Mucosa of gallbladder (tissue), 1 donor: ENCODE data around the gene ATG101. TPM values are rescaled to one million over a fixed set of nuclear protein-coding genes. Genes with fewer than 3 reads are reported as not detected.
A peak's percentile ranks its signal among the peaks of the same experiment; 100 is the strongest.

Source experiments
- DNase-seq: peaks from one replicate; pipeline ENCODE4 v3.0.0-alpha.2; 2020; ENCODE audit warnings: low spot score
- total RNA-seq: library from RNA; stranded (reverse); gene quantifications from one replicate; pipeline ENCODE4 v1.2.1, GENCODE V29; 2021
- donor health status: DM: no; HTN: no; CAD: no.

ATG101 gene
- total RNA-seq, 1 donor from 2014 or later = 38.6 TPM

- DNase-seq = no peak
Observed at GRCh38 chr12:52079576-52080402, 10.0 kb downstream of the ATG101 start, which contains the start of gene SMIM41. Gene SMIM41 (plus strand): TSS chr12:52079704. CDS start chr12:52079780, 76 bp downstream.

- no peak for DNase-seq
Observed at GRCh38 chr12:52080403-52081251, 10.8 kb downstream of the ATG101 start.

GRCh38 chr12:52081263-52081733 lies 11.5 kb downstream of the ATG101 start:
- no peak for DNase-seq

- no peak for DNase-seq
Observed at GRCh38 chr12:52082026-52082668, 12.4 kb downstream of the ATG101 start.

GRCh38 chr12:52082669-52082987 lies 12.8 kb downstream of the ATG101 start:
- no peak for DNase-seq

GRCh38 chr12:52082988-52083637 lies 13.3 kb downstream of the ATG101 start:
- DNase-seq = no peak

GRCh38 chr12:52083638-52083996 lies 13.8 kb downstream of the ATG101 start:
- no peak for DNase-seq

GRCh38 chr12:52084491-52085231 lies 14.9 kb downstream of the ATG101 start:
- DNase-seq = no peak

GRCh38 chr12:52085682-52086180 lies 16.0 kb downstream of the ATG101 start:
- no peak for DNase-seq

- no peak for DNase-seq
Observed at GRCh38 chr12:52086366-52086765, 16.6 kb downstream of the ATG101 start.

- DNase-seq = no peak
Observed at GRCh38 chr12:52086944-52087835, 17.4 kb downstream of the ATG101 start.

GRCh38 chr12:52087961-52088820 lies 18.4 kb downstream of the ATG101 start:
- no peak for DNase-seq

GRCh38 chr12:52089491-52089890 lies 19.7 kb downstream of the ATG101 start:
- no peak for DNase-seq

- DNase-seq = no peak
Observed at GRCh38 chr12:52090291-52090690, 20.5 kb downstream of the ATG101 start.

- no peak for DNase-seq
Observed at GRCh38 chr12:52091061-52091460, 21.3 kb downstream of the ATG101 start.

- no peak for DNase-seq
Observed at GRCh38 chr12:52091869-52092268, 22.1 kb downstream of the ATG101 start.

- peak; percentile 56 for DNase-seq
Observed at GRCh38 chr12:52093346-52093745, 23.6 kb downstream of the ATG101 start.

- no peak for DNase-seq
Observed at GRCh38 chr12:52096332-52097044, 26.7 kb downstream of the ATG101 start.
